MM.1S (cell line): Measurements from ENCODE around the gene LRRTM4.

ENCODE experiments used
- EZH2 ChIP-seq: fragments of 300-600 bp; sonication (generic); optimal IDR thresholded peaks from 2 replicates; pipeline ENCODE3; 2017; ENCODE audit warnings: low read depth, mild to moderate bottlenecking, antibody characterized with exemption, low read length, mixed read lengths
- TF ChIP-seq, protein P1 (sequence below): fragments of 300-600 bp; sonication (generic); IDR thresholded peaks from 2 replicates; pipeline ENCODE4 v1.5.1; 2016; ENCODE audit warnings: antibody characterized with exemption, low read length, mixed read lengths

DNA sequence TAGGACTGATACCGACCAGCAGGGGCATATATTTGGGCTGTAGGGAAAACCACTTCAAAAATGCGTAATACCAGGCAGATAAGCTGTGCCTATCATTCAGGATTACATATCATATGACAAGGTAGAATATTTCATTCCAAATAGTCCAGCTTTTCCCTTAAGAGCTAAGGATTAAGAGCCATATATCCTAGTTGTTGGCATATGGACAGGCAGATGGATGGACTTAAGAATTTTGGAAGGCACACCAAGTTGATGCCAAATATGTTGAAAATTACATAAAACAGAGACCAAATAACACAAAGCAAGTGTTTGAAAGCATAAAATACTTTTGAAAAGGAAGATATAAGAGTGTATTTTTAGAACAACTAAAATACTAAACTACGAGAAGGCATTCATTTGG, 52.1 kb downstream of the LRRTM4 start:
- TF ChIP-seq, protein P1, sequence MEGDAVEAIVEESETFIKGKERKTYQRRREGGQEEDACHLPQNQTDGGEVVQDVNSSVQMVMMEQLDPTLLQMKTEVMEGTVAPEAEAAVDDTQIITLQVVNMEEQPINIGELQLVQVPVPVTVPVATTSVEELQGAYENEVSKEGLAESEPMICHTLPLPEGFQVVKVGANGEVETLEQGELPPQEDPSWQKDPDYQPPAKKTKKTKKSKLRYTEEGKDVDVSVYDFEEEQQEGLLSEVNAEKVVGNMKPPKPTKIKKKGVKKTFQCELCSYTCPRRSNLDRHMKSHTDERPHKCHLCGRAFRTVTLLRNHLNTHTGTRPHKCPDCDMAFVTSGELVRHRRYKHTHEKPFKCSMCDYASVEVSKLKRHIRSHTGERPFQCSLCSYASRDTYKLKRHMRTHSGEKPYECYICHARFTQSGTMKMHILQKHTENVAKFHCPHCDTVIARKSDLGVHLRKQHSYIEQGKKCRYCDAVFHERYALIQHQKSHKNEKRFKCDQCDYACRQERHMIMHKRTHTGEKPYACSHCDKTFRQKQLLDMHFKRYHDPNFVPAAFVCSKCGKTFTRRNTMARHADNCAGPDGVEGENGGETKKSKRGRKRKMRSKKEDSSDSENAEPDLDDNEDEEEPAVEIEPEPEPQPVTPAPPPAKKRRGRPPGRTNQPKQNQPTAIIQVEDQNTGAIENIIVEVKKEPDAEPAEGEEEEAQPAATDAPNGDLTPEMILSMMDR: no peak
- no peak for TF ChIP-seq EZH2
